GM23338 (cell line): ENCODE measurements around the gene OR51A7. TPM values are rescaled to one million over a fixed set of nuclear protein-coding genes. Genes with fewer than 3 reads are reported as not detected.

ENCODE experiments used
- CREB1 ChIP-seq: fragments of 250-450 bp; sonication (Bioruptor Pico); IDR thresholded peaks from 2 replicates; pipeline ENCODE4 v1.5.0; 2020; ENCODE audit warnings: low read depth, mild to moderate bottlenecking, moderate library complexity
- JUNB ChIP-seq: IDR thresholded peaks from one replicate; pipeline ENCODE4 v1.6.1; 2016; ENCODE audit warnings: antibody characterized with exemption; ENCODE audit not compliant: unreplicated experiment
- POLR2AphosphoS5 ChIP-seq: IDR thresholded peaks from 2 replicates; pipeline ENCODE4 v1.6.1; 2016; ENCODE audit warnings: antibody characterized with exemption, low read depth
- ZNF114 ChIP-seq: fragments of 250-450 bp; sonication (Bioruptor Pico); IDR thresholded peaks from 2 replicates; pipeline ENCODE4 v1.5.0; 2020; ENCODE audit warnings: mild to moderate bottlenecking, moderate library complexity
- ZNF331 ChIP-seq: fragments of 250-450 bp; sonication (Bioruptor Pico); IDR thresholded peaks from 2 replicates; pipeline ENCODE4 v1.5.0; 2020; ENCODE audit warnings: low read depth, mild to moderate bottlenecking, moderate library complexity
- polyA plus RNA-seq: library from polyadenylated mRNA; unstranded; fragments of >200 nt; fragmentation: Nextera tagmentation; extraction: Ambion mirVana; gene quantifications from 2 replicates; pipeline ENCODE4 v1.2.1, GENCODE V29; 2016
- total RNA-seq: library from RNA; depleted of rRNA; stranded (reverse); fragments of >200 nt; shearing (Covaris generic); gene quantifications from 2 replicates; pipeline ENCODE4 v1.2.3, GENCODE V29; 2014
- TF ChIP-seq, protein P1 (sequence below): fragments of 250-450 bp; sonication (Bioruptor Pico); IDR thresholded peaks from 2 replicates; pipeline ENCODE4 v1.5.0; 2020; ENCODE audit warnings: mild to moderate bottlenecking, moderate library complexity
- TF ChIP-seq, protein P2 (sequence below), 2 experiments: fragments of 200-600 bp in 1 of 2; sonication (generic) in 1 of 2; conservative IDR thresholded peaks; 2 replicates each; pipeline versions ENCODE4 v1.5.1 to v1.6.1; 2016 to 2017; ENCODE audit warnings: antibody characterized with exemption in 2 of 2, low read depth in 2 of 2, mild to moderate bottlenecking in 2 of 2, moderate library complexity in 1 of 2
- TF ChIP-seq, protein P3 (sequence below): IDR thresholded peaks from 2 replicates; pipeline ENCODE4 v1.6.1; 2016; ENCODE audit warnings: antibody characterized with exemption
- TF ChIP-seq, protein P4 (sequence below): IDR thresholded peaks from one replicate; pipeline ENCODE4 v1.6.1; 2018; ENCODE audit warnings: antibody characterized with exemption; ENCODE audit not compliant: unreplicated experiment

Gene OR51A7
- total and polyA plus RNA-seq, 2 experiments from 2014 or later, result not detected

DNA sequence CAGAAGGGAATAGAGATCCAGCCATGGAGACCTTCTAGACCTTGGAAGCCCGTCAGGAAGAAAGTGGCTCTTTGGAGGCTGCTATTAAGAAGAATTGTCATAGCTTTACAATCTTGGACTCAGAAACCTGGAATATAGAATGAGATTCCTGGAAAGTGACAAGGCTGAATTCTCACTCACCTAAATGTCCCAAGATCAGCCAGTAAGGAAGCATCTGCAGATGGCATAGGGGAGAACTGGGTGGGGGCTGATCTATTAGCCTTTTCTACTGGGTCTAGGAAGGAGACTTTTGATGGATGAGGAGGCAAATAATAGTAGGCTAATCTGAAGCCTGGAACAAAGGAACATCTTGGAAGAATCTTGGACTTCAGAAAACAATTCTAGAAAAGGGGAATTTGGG lies 20.7 kb downstream of the OR51A7 start, which contains the start of gene OR51G1 (continued):
- TF ChIP-seq, protein P1, sequence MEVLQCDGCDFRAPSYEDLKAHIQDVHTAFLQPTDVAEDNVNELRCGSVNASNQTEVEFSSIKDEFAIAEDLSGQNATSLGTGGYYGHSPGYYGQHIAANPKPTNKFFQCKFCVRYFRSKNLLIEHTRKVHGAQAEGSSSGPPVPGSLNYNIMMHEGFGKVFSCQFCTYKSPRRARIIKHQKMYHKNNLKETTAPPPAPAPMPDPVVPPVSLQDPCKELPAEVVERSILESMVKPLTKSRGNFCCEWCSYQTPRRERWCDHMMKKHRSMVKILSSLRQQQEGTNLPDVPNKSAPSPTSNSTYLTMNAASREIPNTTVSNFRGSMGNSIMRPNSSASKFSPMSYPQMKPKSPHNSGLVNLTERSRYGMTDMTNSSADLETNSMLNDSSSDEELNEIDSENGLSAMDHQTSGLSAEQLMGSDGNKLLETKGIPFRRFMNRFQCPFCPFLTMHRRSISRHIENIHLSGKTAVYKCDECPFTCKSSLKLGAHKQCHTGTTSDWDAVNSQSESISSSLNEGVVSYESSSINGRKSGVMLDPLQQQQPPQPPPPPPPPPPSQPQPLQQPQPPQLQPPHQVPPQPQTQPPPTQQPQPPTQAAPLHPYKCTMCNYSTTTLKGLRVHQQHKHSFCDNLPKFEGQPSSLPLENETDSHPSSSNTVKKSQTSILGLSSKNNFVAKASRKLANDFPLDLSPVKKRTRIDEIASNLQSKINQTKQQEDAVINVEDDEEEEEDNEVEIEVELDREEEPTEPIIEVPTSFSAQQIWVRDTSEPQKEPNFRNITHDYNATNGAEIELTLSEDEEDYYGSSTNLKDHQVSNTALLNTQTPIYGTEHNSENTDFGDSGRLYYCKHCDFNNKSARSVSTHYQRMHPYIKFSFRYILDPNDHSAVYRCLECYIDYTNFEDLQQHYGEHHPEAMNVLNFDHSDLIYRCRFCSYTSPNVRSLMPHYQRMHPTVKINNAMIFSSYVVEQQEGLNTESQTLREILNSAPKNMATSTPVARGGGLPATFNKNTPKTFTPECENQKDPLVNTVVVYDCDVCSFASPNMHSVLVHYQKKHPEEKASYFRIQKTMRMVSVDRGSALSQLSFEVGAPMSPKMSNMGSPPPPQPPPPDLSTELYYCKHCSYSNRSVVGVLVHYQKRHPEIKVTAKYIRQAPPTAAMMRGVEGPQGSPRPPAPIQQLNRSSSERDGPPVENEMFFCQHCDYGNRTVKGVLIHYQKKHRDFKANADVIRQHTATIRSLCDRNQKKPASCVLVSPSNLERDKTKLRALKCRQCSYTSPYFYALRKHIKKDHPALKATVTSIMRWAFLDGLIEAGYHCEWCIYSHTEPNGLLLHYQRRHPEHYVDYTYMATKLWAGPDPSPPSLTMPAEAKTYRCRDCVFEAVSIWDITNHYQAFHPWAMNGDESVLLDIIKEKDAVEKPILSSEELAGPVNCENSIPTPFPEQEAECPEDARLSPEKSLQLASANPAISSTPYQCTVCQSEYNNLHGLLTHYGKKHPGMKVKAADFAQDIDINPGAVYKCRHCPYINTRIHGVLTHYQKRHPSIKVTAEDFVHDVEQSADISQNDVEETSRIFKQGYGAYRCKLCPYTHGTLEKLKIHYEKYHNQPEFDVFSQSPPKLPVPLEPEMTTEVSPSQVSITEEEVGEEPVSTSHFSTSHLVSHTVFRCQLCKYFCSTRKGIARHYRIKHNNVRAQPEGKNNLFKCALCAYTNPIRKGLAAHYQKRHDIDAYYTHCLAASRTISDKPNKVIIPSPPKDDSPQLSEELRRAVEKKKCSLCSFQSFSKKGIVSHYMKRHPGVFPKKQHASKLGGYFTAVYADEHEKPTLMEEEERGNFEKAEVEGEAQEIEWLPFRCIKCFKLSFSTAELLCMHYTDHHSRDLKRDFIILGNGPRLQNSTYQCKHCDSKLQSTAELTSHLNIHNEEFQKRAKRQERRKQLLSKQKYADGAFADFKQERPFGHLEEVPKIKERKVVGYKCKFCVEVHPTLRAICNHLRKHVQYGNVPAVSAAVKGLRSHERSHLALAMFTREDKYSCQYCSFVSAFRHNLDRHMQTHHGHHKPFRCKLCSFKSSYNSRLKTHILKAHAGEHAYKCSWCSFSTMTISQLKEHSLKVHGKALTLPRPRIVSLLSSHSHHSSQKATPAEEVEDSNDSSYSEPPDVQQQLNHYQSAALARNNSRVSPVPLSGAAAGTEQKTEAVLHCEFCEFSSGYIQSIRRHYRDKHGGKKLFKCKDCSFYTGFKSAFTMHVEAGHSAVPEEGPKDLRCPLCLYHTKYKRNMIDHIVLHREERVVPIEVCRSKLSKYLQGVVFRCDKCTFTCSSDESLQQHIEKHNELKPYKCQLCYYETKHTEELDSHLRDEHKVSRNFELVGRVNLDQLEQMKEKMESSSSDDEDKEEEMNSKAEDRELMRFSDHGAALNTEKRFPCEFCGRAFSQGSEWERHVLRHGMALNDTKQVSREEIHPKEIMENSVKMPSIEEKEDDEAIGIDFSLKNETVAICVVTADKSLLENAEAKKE (CRISPR knock-in tag), result no peak
- no peak for TF ChIP-seq CREB1 (CRISPR knock-in tag)
- no peak for TF ChIP-seq ZNF114 (CRISPR knock-in tag)
- TF ChIP-seq ZNF331 (CRISPR knock-in tag), result no peak
- TF ChIP-seq, protein P2, sequence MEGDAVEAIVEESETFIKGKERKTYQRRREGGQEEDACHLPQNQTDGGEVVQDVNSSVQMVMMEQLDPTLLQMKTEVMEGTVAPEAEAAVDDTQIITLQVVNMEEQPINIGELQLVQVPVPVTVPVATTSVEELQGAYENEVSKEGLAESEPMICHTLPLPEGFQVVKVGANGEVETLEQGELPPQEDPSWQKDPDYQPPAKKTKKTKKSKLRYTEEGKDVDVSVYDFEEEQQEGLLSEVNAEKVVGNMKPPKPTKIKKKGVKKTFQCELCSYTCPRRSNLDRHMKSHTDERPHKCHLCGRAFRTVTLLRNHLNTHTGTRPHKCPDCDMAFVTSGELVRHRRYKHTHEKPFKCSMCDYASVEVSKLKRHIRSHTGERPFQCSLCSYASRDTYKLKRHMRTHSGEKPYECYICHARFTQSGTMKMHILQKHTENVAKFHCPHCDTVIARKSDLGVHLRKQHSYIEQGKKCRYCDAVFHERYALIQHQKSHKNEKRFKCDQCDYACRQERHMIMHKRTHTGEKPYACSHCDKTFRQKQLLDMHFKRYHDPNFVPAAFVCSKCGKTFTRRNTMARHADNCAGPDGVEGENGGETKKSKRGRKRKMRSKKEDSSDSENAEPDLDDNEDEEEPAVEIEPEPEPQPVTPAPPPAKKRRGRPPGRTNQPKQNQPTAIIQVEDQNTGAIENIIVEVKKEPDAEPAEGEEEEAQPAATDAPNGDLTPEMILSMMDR (conservative IDR thresholded peaks at IDR 0.05; ENCODE audit: low read depth in 2 of 2), result no peak
- TF ChIP-seq, protein P3, sequence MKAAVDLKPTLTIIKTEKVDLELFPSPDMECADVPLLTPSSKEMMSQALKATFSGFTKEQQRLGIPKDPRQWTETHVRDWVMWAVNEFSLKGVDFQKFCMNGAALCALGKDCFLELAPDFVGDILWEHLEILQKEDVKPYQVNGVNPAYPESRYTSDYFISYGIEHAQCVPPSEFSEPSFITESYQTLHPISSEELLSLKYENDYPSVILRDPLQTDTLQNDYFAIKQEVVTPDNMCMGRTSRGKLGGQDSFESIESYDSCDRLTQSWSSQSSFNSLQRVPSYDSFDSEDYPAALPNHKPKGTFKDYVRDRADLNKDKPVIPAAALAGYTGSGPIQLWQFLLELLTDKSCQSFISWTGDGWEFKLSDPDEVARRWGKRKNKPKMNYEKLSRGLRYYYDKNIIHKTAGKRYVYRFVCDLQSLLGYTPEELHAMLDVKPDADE, result no peak
- no peak for TF ChIP-seq POLR2AphosphoS5
- TF ChIP-seq JUNB, result no peak
- TF ChIP-seq, protein P4, sequence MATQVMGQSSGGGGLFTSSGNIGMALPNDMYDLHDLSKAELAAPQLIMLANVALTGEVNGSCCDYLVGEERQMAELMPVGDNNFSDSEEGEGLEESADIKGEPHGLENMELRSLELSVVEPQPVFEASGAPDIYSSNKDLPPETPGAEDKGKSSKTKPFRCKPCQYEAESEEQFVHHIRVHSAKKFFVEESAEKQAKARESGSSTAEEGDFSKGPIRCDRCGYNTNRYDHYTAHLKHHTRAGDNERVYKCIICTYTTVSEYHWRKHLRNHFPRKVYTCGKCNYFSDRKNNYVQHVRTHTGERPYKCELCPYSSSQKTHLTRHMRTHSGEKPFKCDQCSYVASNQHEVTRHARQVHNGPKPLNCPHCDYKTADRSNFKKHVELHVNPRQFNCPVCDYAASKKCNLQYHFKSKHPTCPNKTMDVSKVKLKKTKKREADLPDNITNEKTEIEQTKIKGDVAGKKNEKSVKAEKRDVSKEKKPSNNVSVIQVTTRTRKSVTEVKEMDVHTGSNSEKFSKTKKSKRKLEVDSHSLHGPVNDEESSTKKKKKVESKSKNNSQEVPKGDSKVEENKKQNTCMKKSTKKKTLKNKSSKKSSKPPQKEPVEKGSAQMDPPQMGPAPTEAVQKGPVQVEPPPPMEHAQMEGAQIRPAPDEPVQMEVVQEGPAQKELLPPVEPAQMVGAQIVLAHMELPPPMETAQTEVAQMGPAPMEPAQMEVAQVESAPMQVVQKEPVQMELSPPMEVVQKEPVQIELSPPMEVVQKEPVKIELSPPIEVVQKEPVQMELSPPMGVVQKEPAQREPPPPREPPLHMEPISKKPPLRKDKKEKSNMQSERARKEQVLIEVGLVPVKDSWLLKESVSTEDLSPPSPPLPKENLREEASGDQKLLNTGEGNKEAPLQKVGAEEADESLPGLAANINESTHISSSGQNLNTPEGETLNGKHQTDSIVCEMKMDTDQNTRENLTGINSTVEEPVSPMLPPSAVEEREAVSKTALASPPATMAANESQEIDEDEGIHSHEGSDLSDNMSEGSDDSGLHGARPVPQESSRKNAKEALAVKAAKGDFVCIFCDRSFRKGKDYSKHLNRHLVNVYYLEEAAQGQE, result no peak
